GM21619 (cell line): ENCODE results near the gene VPS13A.
"Not testable (repeated sequence)": the region's sequence is repeated elsewhere in the genome, so short reads cannot be mapped to it uniquely, and the experiment has no call there.

Experiments
- ATAC-seq: cut with Tn5 transposase; IDR thresholded peaks from one replicate; pipeline ENCODE4 v1.9.1; 2021; ENCODE audit not compliant: unreplicated experiment

The VPS13A gene

DNA sequence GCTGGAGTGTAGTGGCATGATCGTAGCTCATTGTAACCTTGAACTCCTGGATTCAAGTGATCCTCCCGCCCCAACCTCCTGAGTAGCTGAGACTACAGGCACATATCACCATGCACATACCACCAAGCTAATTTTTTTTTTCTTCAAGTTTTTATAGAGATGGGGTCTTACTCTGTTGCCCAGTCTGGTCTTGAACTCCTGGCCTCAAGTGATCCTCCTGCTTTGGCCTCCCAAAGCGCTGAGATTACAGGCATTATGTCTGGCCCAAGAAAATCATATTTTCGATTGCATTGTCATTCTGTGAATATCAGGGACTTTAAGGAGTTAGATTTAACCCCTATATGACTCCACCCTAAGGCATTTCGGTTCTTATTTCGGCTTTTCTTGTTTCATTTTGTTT is 116.6 kb downstream of the VPS13A start:
- no peak for ATAC-seq

DNA sequence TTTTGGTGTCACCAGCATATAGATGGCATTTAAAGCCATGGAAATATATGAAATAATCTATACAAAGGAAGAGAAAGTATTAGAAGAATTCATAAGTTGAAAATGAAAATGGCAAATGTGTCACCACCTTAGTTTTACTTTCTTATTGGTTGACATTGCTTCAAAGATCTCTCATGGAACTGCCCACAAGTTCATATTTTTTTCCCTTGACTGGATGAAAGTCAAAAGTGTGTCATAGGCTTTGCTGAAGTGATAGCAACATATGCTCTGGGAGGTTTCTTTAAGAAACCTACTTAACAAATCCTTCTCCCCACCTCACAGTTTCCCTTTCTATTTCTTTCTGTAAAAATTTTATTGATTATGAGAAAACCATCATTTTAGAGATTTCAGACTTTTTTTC is 127.2 kb downstream of the VPS13A start:
- ATAC-seq, result peak; percentile 70

DNA sequence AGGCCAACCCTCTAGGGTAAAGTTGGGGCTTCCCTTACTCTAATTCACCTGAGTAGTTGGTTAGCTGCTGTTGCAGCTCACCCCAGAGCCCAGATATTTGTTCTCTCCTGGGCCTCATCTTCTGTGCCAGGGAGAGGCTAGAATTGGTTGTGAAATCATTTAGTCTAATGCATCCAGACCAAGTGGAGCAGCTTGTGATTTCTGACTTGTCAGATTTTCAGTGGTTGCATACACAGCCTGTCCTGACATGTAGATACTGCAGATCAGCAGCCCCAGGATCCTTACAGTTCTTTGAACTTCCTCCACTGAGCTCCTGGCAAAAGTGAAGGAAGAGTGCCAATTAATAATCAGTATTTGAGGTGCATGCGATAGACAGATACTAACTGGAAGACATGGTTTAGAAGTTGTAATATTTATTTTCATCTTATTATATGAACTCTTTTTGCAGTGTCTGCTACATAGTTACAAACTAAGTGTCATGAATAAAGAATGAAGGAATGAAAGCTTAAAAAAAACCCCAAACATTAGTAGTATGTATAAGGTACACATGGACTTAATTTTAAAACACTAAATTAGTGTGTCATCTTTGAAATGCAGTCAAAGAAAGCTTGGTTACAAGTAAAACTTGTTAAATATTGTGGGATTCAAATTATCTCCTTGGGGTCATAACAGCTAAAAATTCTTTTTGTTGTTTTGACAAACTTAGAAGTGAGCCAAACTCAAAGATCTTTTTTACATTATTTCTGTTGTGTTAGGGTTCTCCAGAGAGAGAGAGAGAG is 128.5 kb downstream of the VPS13A start:
- ATAC-seq, result no peak

DNA sequence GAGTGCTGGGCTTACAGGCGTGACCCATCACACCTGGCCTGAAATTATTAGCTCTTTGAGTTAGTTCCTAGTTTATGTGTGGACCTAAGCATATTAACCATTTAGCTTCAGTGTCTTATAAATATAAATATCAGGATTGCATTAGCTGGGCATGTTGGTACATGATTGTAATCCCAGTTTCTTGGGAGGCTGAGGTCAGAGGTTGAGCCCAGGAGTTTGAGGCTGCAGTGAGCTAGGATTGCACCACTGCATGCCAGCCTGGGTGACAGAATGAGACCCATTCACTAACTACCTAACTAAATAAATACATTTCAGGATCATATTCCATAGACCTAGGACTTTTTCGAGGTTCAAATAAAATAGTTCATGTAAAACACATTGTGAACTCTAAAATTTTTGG is 129.8 kb downstream of the VPS13A start:
- ATAC-seq, result no peak

DNA sequence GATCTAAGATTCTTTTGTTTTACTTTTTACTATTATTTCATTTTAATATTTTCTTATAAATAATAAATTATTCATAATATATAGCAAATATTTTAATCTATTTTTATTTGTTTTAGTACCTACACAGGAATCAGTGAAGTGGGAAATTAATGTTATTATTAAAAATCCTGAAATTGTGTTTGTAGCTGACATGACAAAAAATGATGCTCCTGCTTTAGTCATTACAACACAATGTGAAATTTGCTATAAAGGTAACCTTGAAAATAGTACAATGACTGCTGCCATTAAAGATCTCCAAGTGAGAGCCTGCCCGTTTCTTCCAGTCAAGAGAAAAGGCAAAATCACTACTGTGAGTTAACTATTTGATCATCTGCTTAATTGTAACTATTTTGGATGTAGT is 138.7 kb downstream of the VPS13A start:
- ATAC-seq, result no peak

DNA sequence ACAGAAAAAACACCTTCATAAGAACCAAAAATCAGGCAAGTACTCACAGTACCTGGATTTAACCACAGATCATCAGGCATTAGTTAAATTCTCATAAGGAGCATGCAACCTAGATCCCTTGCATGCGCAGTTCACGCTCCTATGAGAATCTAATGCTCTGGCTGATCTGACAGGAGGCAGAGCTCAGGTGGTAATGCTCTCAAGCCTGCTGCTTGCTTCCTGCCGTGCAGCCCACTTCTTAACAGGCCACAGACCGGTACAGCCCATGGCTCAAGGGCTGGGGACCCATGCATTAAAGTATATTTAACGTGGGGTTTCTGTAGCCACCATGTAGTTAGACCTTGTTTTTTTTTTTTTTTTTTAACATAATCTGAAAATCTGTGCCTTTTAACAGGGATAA is 147.7 kb downstream of the VPS13A start:
- no peak for ATAC-seq

DNA sequence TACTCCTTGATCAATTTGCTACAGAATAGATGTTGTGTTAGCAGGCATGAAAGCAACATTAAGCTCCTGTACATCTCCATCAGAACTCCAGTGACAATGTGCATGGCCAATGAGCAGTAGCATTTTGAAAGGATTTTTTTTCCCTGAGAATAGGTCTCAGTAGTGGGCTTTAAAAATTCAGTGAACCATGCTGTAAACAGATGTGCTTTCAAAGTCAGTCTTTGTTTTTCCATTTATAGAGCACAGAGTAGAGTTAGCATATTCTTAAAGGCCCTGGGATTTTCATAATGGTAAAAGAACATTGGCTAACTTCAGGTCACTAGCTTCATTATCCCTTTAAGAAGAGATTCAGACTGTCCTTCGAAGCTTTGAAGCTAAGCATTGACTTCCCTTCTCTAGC is 150.8 kb downstream of the VPS13A start:
- ATAC-seq, result no peak

DNA sequence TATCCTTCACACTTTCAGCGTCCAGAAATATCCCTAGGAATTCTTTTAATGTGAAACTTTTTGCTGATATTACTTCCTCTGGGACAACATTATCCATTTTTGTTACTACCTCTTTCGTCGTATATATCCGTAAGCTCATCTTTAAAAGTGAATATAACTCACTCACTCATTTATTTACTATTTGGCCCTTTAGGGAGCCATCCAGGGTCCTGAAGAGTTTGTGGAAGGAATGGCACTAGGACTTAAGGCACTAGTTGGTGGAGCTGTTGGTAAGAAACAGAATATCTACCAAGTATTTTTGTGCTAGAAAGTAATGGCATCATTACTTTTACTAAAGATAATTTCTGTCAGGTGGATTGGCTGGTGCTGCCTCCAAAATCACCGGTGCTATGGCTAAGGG is 192.7 kb downstream of the VPS13A start:
- no peak for ATAC-seq

DNA sequence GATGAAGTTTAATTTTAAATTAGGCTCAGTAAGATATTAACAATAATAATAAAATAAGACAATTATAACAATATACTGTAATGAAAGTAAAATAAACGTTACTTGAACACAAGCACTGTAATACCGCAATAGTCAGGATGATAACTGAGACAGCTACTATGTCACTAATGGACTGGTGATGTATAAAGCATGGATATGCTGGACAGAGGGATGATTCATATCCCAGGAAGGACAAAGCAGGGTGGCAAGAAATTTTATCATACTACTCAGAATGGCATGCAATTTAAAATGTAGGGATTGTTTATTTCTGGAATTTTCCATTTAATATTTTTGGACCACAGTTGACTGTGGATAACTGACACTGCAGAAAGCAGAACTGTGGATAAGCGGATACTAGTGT is 196.9 kb downstream of the VPS13A start:
- ATAC-seq, result no peak

DNA sequence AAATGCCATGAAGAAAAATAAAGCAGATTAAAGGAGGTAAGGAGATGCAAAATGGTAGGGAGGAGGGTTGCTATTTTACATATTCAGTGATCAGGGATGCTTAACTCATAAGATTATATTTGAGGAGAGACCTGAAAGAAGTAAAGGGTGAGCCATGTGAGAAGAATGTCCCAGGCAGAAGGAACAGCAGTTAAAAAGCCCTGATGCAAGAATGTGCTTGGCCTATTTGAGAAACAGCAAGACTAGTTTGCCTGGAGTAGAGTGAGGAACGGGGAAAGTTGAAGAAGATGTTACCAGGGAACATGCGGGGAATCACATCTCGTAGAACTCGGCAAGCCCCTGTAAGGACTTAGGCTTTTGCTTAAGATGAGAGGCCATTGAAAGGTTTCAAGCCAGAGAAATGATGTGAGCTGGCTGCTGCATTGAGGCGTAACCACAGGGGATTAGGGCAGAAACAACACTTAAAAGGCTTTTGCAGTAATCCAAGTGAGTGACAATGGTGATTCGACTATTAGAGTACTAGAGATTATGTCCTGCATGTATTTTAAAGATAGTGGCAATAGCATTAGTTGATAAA is 198.7 kb downstream of the VPS13A start:
- ATAC-seq, result no peak

DNA sequence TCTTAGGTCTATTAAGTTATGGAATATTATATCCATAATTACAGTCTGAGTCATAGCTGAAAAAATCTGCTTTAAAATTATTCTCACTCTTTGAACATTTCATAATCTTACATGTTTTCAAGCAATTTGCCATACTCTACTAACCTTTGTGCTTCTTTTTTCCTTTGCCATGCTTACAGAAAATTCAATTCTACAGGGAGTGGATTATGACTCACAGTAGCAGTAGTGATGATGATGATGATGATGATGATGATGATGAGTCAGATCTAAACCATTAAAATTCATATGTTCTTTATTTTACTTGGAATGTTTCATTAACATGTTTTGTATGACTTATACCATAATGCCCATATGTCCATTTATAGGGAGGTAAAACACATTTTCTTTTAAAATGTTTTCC is 207.1 kb downstream of the VPS13A start:
- ATAC-seq, result no peak

DNA sequence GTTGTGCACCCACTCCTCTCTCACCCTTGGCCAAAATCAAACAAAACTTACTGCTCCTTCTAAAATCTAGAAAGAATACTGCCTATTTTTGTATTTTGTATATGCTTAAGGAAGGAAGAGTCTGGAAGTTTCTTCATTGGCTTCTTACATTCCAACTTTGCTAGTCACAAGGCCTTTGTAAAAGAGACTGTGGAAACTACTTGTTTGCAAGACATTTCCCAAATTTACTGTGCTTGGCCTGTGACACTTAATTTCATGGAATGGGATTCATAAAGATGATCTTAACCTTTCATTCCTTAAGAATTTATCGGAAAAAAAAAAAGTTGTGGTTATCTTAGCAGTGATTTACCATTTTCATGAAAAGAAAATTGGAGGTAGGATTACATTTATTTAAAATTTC is 208.9 kb downstream of the VPS13A start:
- ATAC-seq, result no peak

DNA sequence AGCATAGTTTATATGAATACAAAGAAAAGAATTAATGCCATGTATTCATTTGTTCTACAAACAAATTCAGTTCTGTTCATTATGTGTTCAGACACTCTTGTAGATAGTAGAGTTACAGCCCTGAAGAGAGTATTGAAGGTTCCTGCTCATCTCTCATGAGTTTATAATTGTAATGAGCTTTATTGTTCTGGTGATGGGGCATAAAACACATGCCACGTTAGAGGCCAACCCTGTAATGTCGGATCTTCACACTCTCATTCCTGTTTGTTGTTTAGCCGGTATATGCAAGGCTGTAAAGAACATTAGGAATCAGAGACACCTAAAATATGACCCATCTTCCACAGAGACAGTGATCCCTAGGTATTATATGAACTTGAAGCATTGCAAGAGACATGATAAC is 214.5 kb downstream of the VPS13A start:
- ATAC-seq, result no peak

DNA sequence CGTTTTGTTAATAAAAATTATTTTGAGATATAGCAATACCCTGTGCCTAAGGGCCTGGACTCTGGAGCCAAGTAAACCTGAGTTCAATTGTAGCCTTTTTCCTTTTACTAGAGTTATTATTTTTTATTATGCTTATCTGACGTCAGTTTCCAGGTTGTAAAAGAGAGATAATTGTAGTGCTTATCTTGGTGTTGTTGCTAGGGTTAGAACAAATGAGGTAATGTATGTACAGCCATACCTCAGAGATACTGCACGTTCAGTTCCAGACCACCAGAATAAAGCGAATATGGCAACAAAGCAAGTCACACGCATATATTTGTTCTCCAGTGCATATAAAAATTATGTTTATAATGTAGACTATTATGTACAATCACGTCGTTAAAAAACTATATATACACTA is 215.0 kb downstream of the VPS13A start:
- no peak for ATAC-seq

DNA sequence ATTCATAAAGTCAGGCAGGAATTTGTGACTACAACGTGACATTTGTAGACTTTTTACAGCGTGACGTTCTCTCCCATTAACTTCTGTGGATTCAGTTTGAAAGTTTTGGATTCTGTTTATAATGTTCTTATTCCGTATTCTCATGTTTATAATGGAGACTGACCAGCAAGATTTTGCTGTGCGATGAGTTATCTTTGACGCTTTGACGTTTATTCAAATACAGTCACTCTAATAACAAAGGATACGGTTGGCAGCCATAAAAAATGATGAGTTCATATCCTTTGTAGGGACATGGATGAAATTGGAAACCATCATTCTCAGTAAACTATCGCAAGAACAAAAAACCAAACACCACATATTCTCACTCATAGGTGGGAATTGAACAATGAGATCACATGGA is 221.2 kb downstream of the VPS13A start:
- not testable (repeated sequence) for ATAC-seq

DNA sequence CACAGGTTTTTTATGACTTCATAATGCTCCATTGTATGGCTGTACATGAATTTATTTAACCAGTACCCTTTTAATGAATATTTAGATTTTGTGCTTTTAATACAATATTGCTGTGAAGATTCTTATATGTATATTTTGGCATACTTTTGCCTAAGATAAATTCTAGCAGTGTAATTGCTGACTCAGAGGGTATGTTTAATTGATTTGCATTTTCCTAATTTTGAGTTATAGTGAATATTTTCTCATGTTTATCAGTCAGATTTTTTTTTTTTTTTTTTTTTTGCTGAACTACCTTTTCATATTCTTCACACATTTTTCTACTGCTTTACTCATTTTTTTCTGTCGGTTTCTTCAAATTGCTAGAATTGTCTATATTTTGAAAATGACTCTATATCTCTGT is 222.6 kb downstream of the VPS13A start:
- ATAC-seq, result no peak

DNA sequence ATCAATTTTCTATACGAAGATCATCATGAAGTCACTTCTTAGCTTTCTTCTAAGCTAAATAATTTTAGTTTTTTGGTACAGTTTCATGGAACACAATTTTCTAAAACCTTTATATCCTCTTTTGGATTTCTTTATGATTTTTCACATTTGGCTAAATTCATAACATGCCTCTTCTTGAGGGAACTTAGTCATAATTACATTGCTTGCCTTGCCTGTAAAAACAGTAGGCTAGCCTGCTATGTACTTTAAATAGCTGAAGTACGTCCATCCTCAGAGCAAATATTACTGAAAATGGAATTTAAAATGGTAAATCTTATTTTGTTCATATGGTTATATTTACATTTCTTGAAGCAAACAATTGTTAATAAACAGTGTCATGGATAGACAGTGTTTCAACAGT is 225.0 kb downstream of the VPS13A start:
- no peak for ATAC-seq

DNA sequence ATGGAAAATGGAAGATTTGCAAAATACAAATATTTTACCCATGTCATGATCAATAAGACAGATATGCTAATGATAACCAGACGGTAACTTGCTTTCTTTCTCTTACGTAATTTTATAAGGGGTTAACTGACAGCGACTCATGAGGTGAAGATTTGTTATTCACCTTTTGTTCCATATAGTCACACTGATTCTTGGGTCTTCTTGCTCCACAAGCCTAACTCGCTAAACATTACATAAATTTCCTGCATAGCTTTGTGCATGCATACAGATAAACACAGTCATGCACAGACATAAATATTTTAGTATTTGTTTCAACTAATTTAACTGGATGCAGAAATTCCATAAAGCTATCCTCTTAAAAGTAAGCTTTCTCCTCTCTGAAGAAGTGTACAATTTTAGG is 225.9 kb downstream of the VPS13A start:
- no peak for ATAC-seq

DNA sequence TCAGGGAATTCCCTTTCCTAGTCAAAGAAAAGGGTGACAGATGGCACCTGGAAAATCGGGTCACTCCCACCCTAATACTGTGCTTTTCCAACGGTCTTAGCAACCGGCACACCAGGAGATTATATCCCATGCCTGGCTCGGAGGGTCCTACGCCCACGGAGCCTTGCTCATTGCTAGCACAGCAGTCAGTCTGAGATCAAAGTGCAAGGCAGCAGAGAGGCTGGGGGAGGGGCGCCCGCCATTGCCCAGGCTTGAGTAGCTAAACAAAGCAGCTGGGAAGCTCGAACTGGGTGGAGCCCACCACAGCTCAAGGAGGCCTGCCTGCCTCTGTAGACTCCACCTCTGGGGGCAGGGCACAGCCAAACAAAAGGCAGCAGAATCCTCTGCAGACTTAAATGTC is 231.2 kb downstream of the VPS13A start:
- not testable (repeated sequence) for ATAC-seq

DNA sequence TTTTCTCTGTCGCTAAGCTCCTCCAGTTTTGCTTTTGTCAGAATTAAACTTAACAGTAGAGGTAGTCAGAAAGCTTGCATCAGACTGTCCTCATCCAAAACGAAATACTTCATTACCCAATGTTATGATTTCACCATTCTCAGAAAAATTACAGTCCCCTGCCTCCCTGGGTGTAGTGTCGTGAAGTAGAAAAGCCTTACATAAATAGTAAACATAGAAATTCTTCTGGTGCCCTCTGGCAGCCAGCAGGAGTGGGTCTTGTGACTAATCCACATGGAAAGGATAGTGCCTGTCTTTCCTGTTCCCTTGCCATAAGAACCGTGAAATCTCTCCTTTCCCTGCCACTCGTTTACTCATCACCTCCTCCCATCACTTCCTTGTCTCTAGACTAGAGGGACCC is 240.2 kb downstream of the VPS13A start:
- ATAC-seq, result no peak

DNA sequence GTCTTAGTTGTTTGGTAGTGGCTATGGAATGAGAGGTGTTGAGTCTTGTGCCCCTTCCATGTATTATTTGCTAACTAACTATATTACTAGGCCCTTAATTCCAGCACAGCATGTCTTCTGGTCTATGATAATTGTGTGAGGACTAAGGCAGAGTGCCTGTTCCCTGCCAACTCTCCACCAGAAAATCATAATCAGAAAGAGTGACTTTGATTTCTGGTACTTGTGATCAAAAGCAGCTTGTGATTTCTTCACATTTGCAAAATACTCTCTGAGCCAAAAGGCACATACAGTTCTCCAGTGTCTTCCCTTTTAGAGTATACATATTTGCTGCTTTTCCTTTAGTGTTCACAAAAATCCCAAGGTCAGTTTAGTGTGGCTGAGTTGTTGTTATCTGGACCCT is 240.9 kb downstream of the VPS13A start:
- no peak for ATAC-seq

DNA sequence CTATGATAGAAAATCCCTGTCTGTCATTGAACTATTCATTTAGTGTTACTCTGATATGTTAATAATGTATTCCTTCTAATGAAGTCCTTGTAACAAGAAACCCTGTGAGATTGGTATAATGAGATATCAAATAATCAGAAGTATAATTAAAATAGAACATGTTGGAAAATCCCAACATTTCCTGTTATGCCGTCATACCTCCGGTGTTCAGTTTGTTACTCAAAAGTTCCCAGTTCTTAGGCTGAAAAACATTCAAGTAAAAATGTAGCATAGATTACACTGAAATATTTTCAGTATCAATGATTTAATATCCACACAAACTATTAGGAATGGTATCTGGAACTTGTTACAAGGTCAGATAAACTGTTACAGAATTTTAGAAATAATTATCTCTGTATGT is 243.3 kb downstream of the VPS13A start:
- ATAC-seq, result no peak
